Fibroblast of skin of right quadriceps (primary cell): ENCODE measurements around the gene PNRC2.

ENCODE experiments used
- DNase-seq: peaks from one replicate; pipeline ENCODE4 v3.0.0-alpha.2; 2013

Gene PNRC2

DNA sequence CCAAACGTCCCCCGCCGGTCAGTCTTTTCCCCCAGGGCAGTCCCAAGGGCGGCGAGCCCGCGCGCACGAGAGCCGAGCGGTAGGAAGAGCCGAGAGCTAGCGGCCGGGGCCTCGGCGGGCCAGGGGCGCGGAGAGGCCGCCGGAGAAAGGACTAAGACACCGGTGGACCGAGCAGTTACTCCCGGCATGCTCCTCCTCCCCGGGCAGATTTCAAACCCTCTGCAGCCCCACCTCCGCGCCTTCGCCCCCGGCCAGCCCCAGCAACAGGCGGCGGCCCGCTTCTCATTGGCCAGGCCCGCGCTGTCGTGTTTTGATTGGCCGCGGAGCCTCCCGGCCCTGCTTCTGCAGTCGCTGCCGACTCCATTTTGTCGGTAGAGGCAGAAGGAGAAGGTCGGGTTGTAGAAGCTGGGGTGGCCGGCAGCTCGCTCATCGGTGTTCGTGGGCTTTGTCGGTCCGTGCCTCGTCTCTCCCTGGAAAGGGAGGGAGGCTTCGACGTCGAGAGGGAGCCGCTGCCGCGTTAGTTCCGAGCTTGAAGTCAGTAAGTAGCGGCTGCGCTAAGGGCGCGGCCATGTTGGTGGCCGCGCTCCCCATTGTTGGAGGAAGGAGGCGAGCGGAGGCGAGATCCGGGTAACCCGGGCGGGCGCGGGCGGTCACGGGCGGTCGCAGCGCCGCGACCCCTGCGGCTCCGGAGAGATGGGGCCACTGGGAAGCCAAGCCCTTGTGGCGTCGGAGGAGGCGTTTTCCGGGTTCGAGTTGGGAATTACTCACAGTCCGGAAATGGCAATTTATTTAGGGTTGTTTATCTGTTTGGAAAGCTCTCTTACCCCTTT, at the start of gene PNRC2:
PNRC2 (plus strand) TSS at position 368 of the 830 bp plus-strand sequence. CDS start 1,630 bp downstream, outside the sequence.
- DNase-seq = peak; percentile 96

DNA sequence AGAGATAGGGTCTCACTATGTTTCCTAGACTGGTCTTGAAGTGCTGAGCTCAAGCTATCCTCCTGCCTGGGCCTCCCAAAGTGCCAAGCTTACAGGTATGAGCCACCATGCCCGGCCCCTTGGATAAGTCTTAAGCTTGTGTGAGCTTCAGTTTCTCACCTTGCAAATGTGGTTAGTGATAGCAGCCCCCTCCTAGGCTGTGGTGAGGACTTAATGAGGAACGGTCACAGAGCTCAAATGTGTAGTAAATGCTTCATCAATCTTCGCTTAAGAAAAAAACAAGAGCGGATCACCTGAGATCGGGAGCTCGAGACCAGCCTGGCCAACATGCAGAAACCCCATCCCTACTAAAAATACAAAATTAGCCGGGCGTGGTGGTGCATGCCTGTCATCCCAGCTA, 49.5 kb upstream of the PNRC2 start:
- no peak for DNase-seq

DNA sequence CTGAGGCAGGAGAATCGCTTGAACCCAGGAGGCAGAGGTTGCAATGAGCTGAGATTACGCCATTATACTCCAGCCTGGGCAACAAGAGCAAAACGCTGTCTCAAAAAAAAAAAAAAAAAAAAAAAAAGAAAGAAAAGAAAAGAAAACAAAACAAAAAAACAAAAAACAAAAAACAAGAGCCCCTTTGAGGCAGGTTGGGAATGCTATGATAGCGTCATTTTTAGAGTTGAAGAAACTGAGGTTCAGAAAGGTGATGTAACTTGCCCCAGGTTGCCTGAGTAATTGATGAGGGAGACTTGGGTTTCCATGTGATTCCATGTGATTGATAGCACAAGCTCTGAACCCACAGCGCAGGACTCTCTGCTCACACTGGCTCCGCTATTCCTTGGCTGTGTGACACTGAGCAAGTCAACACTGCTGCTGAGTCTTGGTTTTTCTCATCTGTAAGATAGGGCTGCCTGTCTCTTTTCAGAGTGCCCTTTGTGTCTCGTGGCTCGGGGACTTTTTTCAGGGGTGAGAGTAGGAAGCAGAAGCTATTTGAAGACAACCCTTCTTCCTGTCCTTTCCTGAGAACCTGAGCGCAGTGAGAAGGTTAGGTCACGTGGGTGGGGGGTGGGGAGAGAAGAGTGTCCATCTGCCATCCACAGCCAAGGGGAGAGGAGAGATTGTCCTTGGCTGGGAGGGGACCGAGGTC, 48.9 kb upstream of the PNRC2 start:
- DNase-seq = no peak

GRCh38 chr1:23911921-23912320, 47.7 kb upstream of the PNRC2 start:
- DNase-seq = no peak

- no peak for DNase-seq
Observed at GRCh38 chr1:23913212-23913880, 46.3 kb upstream of the PNRC2 start, which contains the start of gene CNR2. Gene CNR2 (minus strand): TSS chr1:23913362. CDS start chr1:23875617, 37,745 bp downstream.

- no peak for DNase-seq
Observed at GRCh38 chr1:23914921-23915320, 44.7 kb upstream of the PNRC2 start.

- no peak for DNase-seq
Observed at GRCh38 chr1:23915466-23915865, 44.2 kb upstream of the PNRC2 start.

GRCh38 chr1:23916209-23917131, 43.2 kb upstream of the PNRC2 start:
- DNase-seq = peak; percentile 48

DNA sequence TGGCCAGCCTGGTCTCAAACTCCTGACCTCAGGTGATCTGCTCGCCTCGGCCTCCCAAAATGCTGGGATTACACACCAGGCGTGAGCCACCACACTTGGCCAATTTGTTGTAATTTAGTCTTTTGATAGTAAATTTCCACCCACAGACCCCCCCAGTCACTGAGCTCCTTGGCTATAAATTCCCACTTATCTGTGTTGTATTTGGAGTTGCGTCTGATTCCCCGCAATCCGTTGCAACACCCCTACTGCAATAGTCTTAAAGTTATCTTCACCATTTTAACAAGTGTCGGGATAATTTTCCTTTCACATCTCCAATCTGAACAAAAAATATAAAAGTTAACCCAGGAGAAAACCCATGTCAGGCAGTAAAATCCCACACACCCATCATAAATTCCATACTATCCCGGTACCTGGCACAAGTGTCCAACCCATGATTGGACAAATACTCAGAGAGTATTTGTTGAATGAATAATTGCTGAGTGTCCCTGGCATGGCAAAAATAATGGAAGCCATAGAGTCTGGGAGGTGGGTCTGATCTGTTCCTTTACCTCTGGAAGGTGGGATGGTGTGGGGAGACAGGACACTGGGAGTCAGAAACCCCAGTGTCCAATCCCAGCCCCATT, 37.2 kb upstream of the PNRC2 start:
- no peak for DNase-seq

DNA sequence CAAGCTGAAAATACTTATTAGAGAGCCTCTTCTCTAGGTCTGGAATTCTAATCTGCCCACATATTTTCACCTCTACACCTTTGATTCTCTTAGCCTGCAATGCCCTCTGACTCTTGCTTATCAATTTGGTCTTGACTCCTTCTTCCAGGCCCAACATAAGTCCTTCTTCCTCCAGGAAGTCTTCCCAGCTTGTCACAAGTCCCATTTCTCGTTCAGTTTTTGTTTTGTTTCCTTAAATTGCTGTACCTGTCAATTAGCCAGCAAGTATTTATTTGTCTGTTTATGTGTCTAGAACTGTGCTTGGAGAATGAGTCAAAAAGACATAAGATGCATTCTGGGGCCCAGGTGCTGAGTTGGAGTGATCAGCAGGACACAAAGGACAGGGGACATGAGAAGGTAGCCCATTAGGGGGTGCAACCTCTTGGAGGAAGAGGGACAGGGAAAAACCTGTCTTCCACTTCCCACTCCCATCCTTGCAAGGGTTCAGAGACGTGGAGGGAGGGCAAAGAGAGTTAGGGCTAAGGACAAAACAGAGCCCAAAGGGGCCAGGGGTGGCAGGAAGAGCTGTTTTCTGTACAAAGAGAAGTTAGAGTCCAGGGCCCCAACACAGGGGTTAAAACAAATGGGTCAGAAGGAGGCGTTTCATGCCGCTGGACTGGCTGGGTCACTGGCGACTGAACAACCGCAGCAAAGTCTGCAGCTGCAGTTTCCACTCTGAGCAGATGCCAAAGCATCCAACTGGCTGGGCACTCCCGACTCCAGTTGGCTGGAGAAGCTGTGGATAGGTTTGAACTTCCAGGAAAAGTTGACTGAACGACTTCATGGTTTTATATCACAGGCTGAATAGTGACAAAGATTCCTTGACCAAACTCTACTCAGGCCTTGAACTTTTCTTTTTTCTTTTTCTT, 35.8 kb upstream of the PNRC2 start:
- DNase-seq = no peak

GRCh38 chr1:23924601-23925000, 35.0 kb upstream of the PNRC2 start:
- no peak for DNase-seq

DNA sequence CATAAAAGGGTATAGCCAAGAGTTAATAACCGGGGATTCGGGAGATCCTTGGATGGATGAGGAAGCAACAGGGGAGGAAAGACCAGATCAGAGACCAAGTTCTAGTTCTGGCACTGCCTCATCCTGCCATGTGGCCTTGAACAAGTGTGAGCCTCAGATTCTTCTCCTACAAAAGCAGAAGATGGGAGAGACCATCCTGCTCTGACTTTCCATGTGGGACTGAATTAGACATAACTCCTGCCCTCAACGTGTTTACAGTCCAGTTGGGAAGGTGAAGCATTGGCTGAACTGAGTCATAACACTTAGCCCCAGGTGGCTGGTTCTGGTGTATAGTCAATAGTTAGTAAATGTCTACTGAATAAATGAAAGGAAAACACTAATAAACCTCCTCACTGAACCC, 34.3 kb upstream of the PNRC2 start:
- no peak for DNase-seq

DNA sequence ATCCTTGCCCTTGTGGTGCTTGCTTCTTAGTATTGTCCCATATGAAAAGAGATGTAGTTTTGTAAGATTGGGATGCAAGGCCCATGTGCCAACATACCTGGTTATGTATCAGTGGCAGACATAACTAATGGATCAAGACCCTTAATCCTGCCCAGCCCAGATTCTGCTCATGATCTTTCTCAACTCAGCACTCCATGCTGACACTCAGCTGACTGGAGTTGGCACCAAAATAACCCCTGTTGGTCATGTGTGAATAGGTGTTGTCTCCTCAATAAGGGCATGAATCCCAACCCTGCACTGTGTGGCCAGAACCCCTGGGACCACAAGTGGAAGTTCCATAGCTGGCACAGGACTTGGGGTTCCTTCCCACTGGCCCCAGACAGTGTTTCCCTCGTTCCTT, 32.5 kb upstream of the PNRC2 start:
- no peak for DNase-seq

DNA sequence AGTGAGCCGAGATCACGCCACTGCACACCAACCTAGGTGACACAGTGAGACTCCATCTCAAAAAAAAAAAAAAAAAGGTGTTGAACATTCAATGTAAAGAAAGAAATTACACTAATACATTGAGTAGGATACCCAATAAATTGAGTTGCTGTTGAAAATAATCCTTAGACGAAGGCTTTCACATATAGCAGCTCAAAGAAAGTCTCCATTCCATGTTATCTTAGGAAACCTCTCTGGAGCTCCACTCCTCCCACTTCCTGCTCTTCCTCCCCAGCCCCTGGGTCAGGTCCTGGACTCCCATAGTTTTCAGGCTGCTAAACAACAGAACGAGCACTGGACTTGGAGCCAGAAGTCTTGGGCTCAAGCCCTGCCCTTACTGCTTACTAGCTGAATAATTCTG, 30.8 kb upstream of the PNRC2 start:
- DNase-seq = no peak

GRCh38 chr1:23930270-23930669, 29.4 kb upstream of the PNRC2 start:
- DNase-seq = no peak

GRCh38 chr1:23930861-23931490, 28.7 kb upstream of the PNRC2 start:
- peak; percentile 72 for DNase-seq

- DNase-seq = no peak
Observed at GRCh38 chr1:23931491-23931880, 28.1 kb upstream of the PNRC2 start.

GRCh38 chr1:23936481-23937176, 23.0 kb upstream of the PNRC2 start:
- DNase-seq = peak; percentile 17

DNA sequence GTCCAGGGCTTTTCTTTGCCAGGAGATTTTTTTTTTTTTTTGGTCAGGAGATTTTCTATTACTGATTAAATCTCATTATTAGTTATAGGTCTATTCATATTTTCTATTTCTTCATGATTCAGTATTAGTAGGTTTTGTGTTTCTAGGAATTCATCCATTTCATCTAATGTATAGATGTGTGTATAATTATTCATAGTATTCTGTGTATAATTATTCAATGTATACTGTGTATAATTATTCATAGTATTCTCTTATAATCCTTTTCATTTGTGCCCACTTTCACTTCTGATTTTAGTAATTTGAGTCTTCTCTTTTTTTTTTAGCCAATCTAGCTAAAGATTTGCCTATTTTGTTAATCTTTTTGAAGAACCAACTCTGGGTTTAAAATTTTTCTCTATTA, 12.3 kb upstream of the PNRC2 start:
- DNase-seq = no peak

GRCh38 chr1:23953020-23953419, 6.6 kb upstream of the PNRC2 start:
- no peak for DNase-seq
